K562 (cell line): Measurements from ENCODE around the gene ASF1B. TPM values are rescaled to one million over a fixed set of nuclear protein-coding genes. Genes with fewer than 3 reads are reported as not detected.

Experiments used
- ATAC-seq: fragments of 200-7000 bp; cut with Tn5 transposase; 3 replicates; pipeline ENCODE4 v1.9.1; 2020; ENCODE audit warnings: moderate library complexity
- BruUV-seq: library from RNA; stranded (reverse); fragments of 400-500 nt; replicated peaks from 2 replicates; lab custom pipeline; 2021; lab: Mats Ljungman, UMichigan
- CTCF ChIA-PET: fragments of 300-600 bp; formaldehyde crosslinking; extraction: SDS; loops from one replicate; lab custom pipeline; 2021; ENCODE audit warnings: low intra/inter-chr PET ratio; lab: Yijun Ruan, JAX
- POLR2A ChIA-PET: fragments of 300-600, 350-650 bp; sonication (Branson Sonifier 250); formaldehyde crosslinking; extraction: SDS; loops from one replicate; lab custom pipeline; 2021; ENCODE audit warnings: antibody characterized with exemption, inconsistent platforms; lab: Yijun Ruan, JAX
- DNase-seq, 4 experiments: peaks; one replicate each; pipeline versions ENCODE4 v3.0.0 to v3.0.0-alpha.2; 2011 to 2018; ENCODE audit warnings: low spot score in 3 of 4, mixed read lengths in 3 of 4; ENCODE audit errors: extremely low read depth in 1 of 4
- FAIRE-seq: peaks from 2 replicates; lab custom pipeline; 2011; peaks lifted over from hg19 to GRCh38; lab: Jason Lieb, UNC
- H2AFZ ChIP-seq: 2 replicates; pipeline ENCODE4 v1.6.0; 2011; ENCODE audit warnings: low read depth, low read length, control low read depth, inconsistent platforms
- H3K27ac ChIP-seq: fragments of 200-600 bp; 3 replicates; pipeline ENCODE4 v1.8.0; 2011; ENCODE audit warnings: low read depth, mild to moderate bottlenecking, control low read depth, inconsistent platforms, low read length, moderate library complexity, mixed read lengths; ENCODE audit errors: extremely low read depth
- H3K27me3 ChIP-seq, 2 experiments: fragments of 300-600 bp in 1 of 2; 2 replicates in 1 of 2; 3 replicates in 1 of 2; pipeline versions ENCODE4 v1.6.0 to v1.8.0; 2011; ENCODE audit warnings: inconsistent platforms in 2 of 2, low read length in 2 of 2, mild to moderate bottlenecking in 1 of 2, mixed read lengths in 1 of 2, moderate library complexity in 1 of 2; ENCODE audit not compliant: control insufficient read depth in 2 of 2, insufficient read depth in 2 of 2
- H3K36me3 ChIP-seq: fragments of 300-600 bp; 3 replicates; pipeline ENCODE4 v1.8.0; 2011; ENCODE audit warnings: mild to moderate bottlenecking, low read length, inconsistent platforms; ENCODE audit not compliant: control insufficient read depth, insufficient read depth
- H3K4me1 ChIP-seq, 2 experiments: fragments of 200-600 bp in 1 of 2; replicated peaks in 1 of 2; 2 replicates in 1 of 2; 3 replicates in 1 of 2; pipeline versions ENCODE4 v1.5.1 to v1.8.0; 2011; ENCODE audit warnings: inconsistent platforms in 2 of 2, low read length in 2 of 2, mild to moderate bottlenecking in 1 of 2, mixed read lengths in 1 of 2, moderate library complexity in 1 of 2; ENCODE audit not compliant: control insufficient read depth in 2 of 2, insufficient read depth in 2 of 2
- H3K4me2 ChIP-seq: 2 replicates; pipeline ENCODE4 v1.6.1; 2011; ENCODE audit warnings: low read length, control low read depth, inconsistent platforms, mixed read lengths; ENCODE audit not compliant: insufficient read depth
- H3K4me3 ChIP-seq: fragments of 200-600 bp; sonication (generic), shearing (Covaris generic); 2 replicates; pipeline ENCODE4 v1.5.1; 2016; ENCODE audit warnings: control low read depth, inconsistent platforms
- H3K79me2 ChIP-seq: fragments of 200-600 bp; 3 replicates; pipeline ENCODE4 v1.8.0; 2011; ENCODE audit warnings: low read length, inconsistent platforms; ENCODE audit not compliant: control insufficient read depth, insufficient read depth
- H3K9ac ChIP-seq, 2 experiments: 2 replicates each; pipeline versions ENCODE4 v1.6.0 to v1.6.1; 2011; ENCODE audit warnings: low read depth in 2 of 2, low read length in 2 of 2, control low read depth in 1 of 2, inconsistent platforms in 1 of 2, mild to moderate bottlenecking in 1 of 2, mixed read lengths in 1 of 2; ENCODE audit not compliant: insufficient read depth in 1 of 2
- H3K9me1 ChIP-seq: one replicate; pipeline ENCODE4 v1.6.0; 2011; ENCODE audit warnings: inconsistent platforms, mild to moderate bottlenecking, low read length, moderate library complexity; ENCODE audit not compliant: control insufficient read depth, insufficient read depth
- H3K9me3 ChIP-seq: replicated peaks from 2 replicates; pipeline ENCODE4 v1.5.1; 2011; ENCODE audit warnings: low read depth, low read length, inconsistent platforms; ENCODE audit not compliant: control insufficient read depth, insufficient read depth
- H4K20me1 ChIP-seq: replicated peaks from 2 replicates; pipeline ENCODE4 v1.6.1; 2011; ENCODE audit warnings: low read length, inconsistent platforms, mixed read lengths; ENCODE audit not compliant: control insufficient read depth, insufficient read depth
- ESRRB ChIP-seq: fragments of 250-450 bp; sonication (Bioruptor Pico); IDR thresholded peaks from 2 replicates; pipeline ENCODE4 v1.5.0; 2020; ENCODE audit warnings: mild to moderate bottlenecking, moderate library complexity, borderline replicate concordance
- HDAC2 ChIP-seq: fragments of 450-650 bp; IDR thresholded peaks from 2 replicates; pipeline ENCODE4 v1.6.1; 2016; ENCODE audit warnings: mild to moderate bottlenecking
- MCM3 ChIP-seq: fragments of 450-650 bp; IDR thresholded peaks from 2 replicates; pipeline ENCODE4 v1.6.1; 2016
- PHB2 ChIP-seq: fragments of 450-650 bp; IDR thresholded peaks from 2 replicates; pipeline ENCODE4 v1.6.1; 2017; ENCODE audit warnings: low read depth
- TRIM28 ChIP-seq: fragments of 450-650 bp; IDR thresholded peaks from 2 replicates; pipeline ENCODE4 v1.6.1; 2017
- ZNF184 ChIP-seq: sonication (generic); formaldehyde crosslinking; IDR thresholded peaks from 2 replicates; pipeline ENCODE4 v1.5.0; 2020; ENCODE audit warnings: missing genetic modification reagents
- ZNF407 ChIP-seq: fragments of 450-650 bp; IDR thresholded peaks from 2 replicates; pipeline ENCODE4 v1.6.1; 2016; ENCODE audit warnings: low read depth
- WGBS: fragments of 100-300 bp; shearing (Covaris generic); methylation state at CpG from one replicate; pipeline ENCODE4 v1.1.6; 2016; ENCODE audit warnings: low coverage, mixed read lengths; ENCODE audit not compliant: insufficient coverage; ENCODE audit errors: missing lambda C conversion rate; 5-methylcytosine and 5-hydroxymethylcytosine counted together
- in situ Hi-C: fragments of 300-500 bp; cut with MboI; formaldehyde crosslinking; loops from 4 replicates; pipeline ENCODE4 v1.15.0; 2018; ENCODE audit warnings: inconsistent platforms, mixed read lengths
- intact Hi-C: fragments of 100-400 bp; cut with micrococcal nuclease; formaldehyde crosslinking; loops from 2 replicates; pipeline ENCODE4 v1.14.2; 2022
- polyA plus RNA-seq, 8 experiments: library from polyadenylated mRNA; depleted of rRNA in 4 of 8; stranded (reverse) in 5 of 8; unstranded in 3 of 8; fragments of >200 nt; fragmentation: Nextera tagmentation in 2 of 8; fragmentation: Illumina TruSeq in 1 of 8; extraction: Ambion mirVana in 2 of 8; extraction: Trizol in 1 of 8; gene quantifications; 2 replicates each; pipeline versions ENCODE4 v1.2.1 to v1.2.3, GENCODE V29; 2011 to 2014; ENCODE audit warnings: inconsistent platforms in 1 of 8, missing spikeins in 1 of 8
- total RNA-seq, 7 experiments: library from RNA; depleted of rRNA in 6 of 7; stranded (reverse); fragments of >200 nt in 6 of 7; fragmentation: Illumina TruSeq in 2 of 7; extraction: Trizol in 2 of 7; gene quantifications; 2 replicates each; pipeline versions ENCODE4 v1.2.1 to v1.2.3, GENCODE V29; 2011 to 2021; ENCODE audit warnings: low replicate concordance in 1 of 7
- TF ChIP-seq, protein P1 (sequence below), 2 experiments: IDR thresholded peaks in 1 of 2; conservative IDR thresholded peaks in 1 of 2; 2 replicates each; pipeline ENCODE4 v1.6.1; 2016; ENCODE audit warnings: low read depth in 2 of 2, mild to moderate bottlenecking in 1 of 2, missing compliant biosample characterization in 1 of 2, missing genetic modification characterization in 1 of 2, moderate library complexity in 1 of 2

Gene ASF1B
- total and polyA plus RNA-seq, 9 of the 15 experiments (the other 6 are each of a cell fraction or from before 2014, with no cell fraction given), result 6.0 to 69.4 (median 53.3) TPM

- peak overlapping the region; percentile 75 for H3K4me2 ChIP-seq
- FAIRE-seq (peak; percentile 94), DNase-seq (peak; percentile 77 to 91 (median 82)), ATAC-seq (peak; percentile 48)
- H3K36me3 ChIP-seq, result peaks cover under 1% of the 10 kb centered on the region; the same call in 2 of the 3 replicates
- ChIA-PET CTCF (interaction anchor here (2.8 kb wide), 1 partner anchor 234 kb away, joined by 12 read pairs; no protein-coding TSS in a partner anchor), POLR2A (interaction anchor here (0.6 to 2.0 kb wide), 6 partner anchors 21 to 1286 kb away, joined by 3 to 5 read pairs (median 4); partner anchors contain the start of gene ASF1B)
- H3K9me3 ChIP-seq, result no peaks in the 10 kb centered on the region
- H3K79me2 ChIP-seq, result peaks cover 24% of the 10 kb centered on the region
- no TSS peak for BruUV-seq
- in situ Hi-C loops, result no loop called here
- peak overlapping the region; percentile 41 for H3K4me3 ChIP-seq
- peaks cover 4% of the 10 kb centered on the region for H3K9me1 ChIP-seq
- no peaks in the 10 kb centered on the region for H3K27me3 ChIP-seq
- peak overlapping the region; percentile 31 to 62; a peak in 3 of 4 replicates for H3K9ac ChIP-seq
- intact Hi-C loops, result no loop called here
- H4K20me1 ChIP-seq, result no peaks in the 10 kb centered on the region
- H3K27ac ChIP-seq, result no peak overlapping the region
- H2AFZ ChIP-seq, result peak overlapping the region; percentile 44; the same call in 1 of the 2 replicates
- peaks cover 38 to 56% of the 10 kb centered on the region in 2 experiments; a peak in 4 of 5 replicates for H3K4me1 ChIP-seq
- 36% methylated on average over 18 of the region's 18 CpGs for WGBS
- 0 out of 2 replicates have a peak, but pooled peaks have one; percentile 27 for TF ChIP-seq PHB2
- TF ChIP-seq ZNF184, result no peak
- TF ChIP-seq, protein P1, sequence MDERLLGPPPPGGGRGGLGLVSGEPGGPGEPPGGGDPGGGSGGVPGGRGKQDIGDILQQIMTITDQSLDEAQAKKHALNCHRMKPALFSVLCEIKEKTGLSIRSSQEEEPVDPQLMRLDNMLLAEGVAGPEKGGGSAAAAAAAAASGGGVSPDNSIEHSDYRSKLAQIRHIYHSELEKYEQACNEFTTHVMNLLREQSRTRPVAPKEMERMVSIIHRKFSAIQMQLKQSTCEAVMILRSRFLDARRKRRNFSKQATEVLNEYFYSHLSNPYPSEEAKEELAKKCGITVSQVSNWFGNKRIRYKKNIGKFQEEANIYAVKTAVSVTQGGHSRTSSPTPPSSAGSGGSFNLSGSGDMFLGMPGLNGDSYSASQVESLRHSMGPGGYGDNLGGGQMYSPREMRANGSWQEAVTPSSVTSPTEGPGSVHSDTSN (CRISPR knock-in tag; IDR thresholded peaks at IDR 0.05; ENCODE audit: low read depth), result no peak
- TF ChIP-seq, protein P1 (tag; conservative IDR thresholded peaks at IDR 0.05; ENCODE audit: low read depth), result peak; percentile 52; the same call in 1 of the 2 replicates
- TF ChIP-seq MCM3, result no peak
- peak; percentile 89 for TF ChIP-seq HDAC2
- no peak for TF ChIP-seq ESRRB (CRISPR knock-in tag)
- TF ChIP-seq TRIM28, result no peak
- peak; percentile 96 for TF ChIP-seq ZNF407
These were observed 22.5 kb downstream of the ASF1B start for GRCh38 chr19:14113762-14114414.
